ELR (cell line): ENCODE data around the gene DUSP2.

Source experiments
- DNase-seq: peaks from one replicate; pipeline ENCODE4 v3.0.0-alpha.2; 2015; ENCODE audit warnings: low read depth

DUSP2 gene, protein sequence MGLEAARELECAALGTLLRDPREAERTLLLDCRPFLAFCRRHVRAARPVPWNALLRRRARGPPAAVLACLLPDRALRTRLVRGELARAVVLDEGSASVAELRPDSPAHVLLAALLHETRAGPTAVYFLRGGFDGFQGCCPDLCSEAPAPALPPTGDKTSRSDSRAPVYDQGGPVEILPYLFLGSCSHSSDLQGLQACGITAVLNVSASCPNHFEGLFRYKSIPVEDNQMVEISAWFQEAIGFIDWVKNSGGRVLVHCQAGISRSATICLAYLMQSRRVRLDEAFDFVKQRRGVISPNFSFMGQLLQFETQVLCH

DNA sequence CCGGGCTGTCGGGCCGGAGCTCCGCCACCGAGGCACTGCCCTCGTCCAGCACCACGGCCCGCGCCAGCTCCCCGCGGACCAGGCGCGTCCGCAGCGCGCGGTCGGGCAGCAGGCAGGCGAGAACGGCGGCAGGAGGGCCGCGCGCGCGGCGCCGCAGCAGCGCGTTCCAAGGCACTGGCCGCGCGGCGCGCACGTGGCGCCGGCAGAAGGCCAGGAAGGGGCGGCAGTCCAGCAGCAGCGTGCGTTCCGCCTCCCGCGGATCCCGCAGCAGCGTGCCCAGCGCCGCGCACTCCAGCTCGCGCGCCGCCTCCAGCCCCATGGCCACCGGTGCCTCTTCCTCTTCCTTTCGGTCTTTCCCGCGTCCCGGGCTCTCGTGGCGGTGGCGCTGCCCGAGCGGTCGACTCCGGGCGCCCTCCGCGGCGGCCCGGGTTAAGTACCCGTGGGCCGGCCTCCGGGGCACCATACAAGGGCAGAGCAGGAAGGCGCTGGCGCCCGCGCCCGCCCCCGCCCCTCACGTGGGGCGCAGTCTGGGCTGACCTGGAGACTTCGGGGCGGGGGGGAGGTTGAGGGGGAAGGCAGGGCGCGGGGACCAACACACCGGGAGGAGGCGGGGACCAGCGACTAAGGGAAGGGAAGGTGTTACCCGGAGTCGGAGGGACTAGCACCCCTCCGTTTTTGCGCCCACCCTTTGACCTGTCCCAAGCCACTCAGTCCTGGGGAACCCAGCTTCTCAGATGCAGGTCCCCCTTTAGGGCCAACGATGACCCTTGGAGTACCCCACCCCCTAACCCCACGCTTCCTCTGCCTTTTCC, at the start of gene DUSP2:
TSS of gene DUSP2 (minus strand) at position 405 of the 812 bp plus-strand sequence. CDS start at position 319, 86 bp downstream.
- peak; percentile 47 for DNase-seq

DNA sequence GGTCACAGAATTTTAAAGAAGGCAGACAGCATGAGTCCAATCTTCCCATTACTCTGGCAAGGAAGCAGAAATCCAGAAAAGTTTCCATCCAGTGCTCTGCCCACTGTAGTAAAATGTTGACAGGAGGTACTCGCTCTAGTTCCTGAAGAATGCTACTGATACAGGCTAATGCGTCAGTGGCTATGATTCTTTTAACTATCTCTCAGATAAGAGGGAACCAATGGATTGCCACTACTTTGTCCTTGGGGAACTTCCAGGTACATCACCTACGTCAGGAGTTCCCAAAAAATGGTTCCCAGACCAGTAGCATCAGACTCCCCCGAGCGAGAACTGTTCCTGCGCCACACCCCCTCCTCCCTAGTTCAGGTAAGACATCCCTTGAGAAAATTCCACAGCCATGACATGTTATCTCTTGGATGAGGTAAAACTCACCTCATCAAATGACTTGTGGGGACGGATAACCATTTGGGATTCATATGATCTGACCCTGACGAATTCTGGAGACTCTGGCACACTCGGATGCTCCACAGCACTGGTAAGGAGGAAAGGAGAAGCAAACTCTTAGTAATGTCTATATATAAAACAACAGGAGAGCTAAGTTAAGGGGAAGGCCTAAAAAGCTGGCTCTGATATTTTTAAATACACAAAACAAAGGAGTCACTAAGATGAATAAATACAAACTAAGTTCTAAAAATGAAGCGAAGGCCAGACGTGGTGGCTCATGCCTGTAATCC, 46.9 kb upstream of the DUSP2 start:
- no peak for DNase-seq

DNA sequence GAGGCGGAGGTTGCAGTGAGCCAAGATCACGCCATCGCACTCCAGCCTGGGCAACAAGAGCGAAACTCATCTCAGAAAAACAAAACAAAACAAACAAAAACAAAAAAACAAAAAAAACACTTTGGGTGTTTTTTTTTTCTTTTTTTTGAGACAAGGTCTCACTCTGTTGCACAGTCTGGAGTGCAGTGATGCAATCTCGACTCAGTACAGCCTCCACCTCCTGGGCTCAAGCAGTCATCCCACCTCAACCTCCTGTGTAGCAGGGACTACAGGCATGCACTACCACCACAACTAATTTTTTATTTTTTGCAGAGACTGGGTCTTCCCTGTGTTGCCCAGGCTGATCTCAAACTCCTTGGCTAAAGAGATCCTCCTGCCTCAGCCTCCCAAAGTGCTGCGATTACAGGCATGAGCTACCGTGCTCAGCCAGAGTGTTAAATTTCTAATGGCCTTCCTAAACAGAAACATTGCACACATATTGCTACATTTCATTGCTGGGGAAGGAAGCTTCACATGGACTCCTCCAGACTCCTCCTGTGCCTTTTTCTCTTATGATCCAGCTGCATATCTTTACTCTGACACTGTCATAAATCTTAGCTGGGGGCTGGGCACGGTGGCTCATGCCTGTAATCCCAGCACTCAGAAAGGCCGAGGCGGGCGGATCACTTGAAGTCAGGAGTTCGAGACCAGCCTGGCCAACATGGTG, 43.7 kb upstream of the DUSP2 start:
- DNase-seq = no peak

DNA sequence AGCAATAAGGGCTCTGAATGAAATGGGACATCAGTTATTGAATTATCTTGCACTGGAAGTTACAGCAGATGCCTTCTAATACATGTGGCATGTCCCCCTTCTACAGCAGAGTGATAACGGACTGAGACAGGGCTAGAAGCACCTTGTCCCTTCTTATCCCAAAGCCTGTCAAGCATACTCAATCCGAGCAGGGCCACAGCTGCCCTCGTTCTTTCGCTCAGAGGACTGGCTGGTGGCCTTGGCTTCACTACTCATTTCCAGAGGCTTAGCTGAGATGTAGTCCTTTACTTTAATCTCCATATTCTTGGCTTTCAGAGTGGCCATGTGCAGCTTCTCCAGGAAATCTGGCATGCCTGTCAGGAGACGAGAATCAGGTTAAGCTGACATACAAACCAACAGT, 41.3 kb upstream of the DUSP2 start:
- DNase-seq = no peak

DNA sequence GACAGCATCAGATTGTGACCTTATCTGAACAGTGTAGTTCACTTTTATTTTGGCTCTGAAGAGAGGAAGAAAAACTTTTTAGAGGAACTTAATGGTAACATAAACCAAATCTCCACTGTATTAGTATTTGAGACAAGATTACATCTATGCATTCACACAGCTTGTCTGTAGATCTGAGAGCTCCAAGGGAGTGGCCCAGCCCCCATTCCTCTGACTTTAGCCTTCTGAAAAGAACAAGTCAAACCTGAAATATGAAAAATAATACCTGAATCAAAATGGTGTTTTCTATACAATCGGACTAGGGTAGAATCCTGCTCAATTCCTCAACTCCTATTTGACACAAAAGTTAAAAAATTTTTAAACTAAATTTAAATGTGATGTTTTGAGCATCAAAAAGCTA, 40.3 kb upstream of the DUSP2 start:
- DNase-seq = no peak

DNA sequence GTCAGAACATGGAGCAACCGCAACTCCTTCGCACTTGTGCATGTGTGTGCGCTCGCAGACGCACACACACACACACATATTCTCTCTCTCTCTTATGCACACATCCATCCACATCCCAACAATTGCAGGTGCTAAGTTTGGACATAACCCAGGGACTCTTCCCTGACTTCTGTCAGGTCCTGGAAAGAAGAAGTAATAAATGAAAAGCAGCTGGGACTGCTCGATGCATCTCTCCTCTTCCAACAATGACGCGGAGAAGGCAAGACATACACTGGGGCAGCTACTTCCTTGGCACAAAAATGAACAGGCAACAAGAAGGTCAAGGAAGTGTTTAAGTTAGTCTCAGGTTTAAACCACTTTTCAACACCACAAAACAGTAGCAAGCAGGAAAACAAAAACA, 39.7 kb upstream of the DUSP2 start:
- no peak for DNase-seq

DNA sequence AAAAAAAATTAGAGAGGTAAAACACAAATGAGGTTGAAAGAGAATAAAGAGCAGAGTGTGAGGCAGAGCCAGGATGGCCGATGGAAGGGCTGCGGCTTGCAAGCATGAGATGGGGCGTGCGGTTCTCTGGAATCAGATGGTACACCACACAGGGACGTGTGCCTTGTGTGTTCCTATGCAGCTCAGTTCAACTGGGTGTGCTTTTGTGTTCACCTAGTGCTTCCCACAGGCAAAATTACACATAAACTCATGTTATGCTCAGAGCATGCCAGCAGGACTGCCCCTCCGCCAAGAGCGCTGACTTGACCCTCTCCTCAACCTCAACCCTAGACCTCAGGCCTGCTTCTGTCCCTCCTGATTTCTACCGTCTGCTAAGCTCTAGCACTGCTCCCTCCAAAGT, 38.9 kb upstream of the DUSP2 start:
- DNase-seq = no peak

DNA sequence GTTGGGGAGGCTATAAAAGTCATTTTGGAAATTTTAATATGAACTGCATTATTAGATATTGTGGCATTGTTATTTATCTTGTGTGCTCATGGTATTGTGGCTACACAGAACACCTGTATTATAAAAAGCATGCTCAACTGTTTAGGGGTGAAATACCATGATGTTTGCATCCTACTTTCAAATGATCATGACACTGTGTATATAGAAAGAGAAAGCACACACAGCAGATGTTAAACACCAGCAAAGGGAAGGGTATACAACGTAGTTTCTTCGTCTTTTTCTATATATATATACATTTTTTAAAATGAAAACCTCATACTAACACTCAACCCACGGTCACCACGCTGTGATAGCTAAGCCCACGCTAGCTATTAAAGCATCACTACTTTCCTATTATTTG, 36.3 kb upstream of the DUSP2 start:
- DNase-seq = no peak

DNA sequence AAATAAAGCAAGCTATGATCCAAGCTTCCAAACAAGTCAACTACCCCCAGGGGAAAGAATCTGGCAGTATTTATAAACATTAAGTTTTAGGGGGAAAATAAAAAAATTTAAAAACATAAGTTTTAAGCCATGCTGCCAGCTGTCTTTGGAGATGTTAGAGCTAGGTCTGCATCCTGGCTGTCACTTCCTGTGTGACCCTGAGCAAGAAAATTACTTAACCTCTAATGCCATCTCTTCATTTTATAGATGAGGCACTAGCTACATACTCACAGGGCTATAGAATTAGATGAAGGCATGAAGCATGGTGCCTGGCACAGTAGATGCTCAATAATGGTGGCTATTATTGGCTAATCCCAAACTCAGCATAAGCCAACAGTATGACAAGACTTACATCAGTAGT, 35.3 kb upstream of the DUSP2 start:
- DNase-seq = no peak

DNA sequence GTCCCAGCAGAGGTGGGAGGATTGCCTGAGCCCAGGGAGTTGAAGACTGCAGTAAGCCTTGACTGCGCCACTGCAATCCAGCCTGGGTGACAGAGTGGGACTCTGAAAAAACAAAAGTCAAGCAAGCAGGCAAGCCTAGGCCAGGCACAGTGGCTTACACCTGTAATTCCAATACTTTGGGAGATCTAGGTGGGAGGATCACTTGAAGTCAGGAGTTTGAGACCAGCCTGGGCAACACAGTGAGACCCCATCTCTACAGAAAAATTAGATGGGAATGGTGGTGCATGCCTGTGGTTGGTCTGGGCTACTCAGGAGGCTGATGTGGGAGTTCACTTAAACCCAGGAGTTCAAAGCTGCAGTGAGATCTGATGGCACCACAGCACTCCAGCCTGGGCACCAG, 34.8 kb upstream of the DUSP2 start:
- no peak for DNase-seq

DNA sequence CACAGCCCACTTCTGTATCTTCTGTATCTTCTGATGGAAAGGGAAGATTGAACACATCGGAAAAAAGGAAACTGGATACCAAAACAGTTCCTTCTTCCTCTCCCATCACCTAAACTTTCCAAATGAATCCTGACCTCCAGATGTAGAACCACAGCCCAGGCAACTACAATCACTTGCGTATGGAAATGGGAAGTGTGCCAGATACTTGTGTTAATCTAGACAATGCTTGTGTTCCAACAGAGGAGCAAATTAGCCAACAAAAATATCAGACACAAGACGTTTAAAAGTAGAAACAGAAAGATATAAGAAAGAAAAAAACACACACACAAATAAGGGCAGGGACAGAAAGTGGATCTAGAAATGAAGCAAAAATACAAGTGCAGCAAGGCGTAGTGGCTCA, 31.4 kb upstream of the DUSP2 start:
- no peak for DNase-seq

DNA sequence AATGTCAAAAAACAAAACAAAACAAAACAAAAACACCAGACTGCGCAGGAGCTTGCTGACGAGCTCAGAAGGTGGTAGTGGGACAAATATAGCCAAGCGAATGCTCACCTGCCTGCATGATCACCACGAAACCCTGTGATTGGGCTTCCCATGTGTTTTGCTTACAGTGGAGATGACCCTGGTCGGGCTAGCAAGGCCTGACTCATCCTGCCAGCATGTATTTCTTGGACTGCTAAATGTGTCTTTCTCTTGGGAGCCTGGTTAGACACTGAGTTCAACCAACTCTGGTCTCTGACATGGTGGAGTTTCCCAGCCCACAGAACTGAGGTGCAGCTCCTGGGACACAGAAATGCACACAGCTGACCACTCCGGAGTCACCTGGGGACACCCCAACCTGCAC, 30.7 kb upstream of the DUSP2 start:
- DNase-seq = peak; percentile 46

DNA sequence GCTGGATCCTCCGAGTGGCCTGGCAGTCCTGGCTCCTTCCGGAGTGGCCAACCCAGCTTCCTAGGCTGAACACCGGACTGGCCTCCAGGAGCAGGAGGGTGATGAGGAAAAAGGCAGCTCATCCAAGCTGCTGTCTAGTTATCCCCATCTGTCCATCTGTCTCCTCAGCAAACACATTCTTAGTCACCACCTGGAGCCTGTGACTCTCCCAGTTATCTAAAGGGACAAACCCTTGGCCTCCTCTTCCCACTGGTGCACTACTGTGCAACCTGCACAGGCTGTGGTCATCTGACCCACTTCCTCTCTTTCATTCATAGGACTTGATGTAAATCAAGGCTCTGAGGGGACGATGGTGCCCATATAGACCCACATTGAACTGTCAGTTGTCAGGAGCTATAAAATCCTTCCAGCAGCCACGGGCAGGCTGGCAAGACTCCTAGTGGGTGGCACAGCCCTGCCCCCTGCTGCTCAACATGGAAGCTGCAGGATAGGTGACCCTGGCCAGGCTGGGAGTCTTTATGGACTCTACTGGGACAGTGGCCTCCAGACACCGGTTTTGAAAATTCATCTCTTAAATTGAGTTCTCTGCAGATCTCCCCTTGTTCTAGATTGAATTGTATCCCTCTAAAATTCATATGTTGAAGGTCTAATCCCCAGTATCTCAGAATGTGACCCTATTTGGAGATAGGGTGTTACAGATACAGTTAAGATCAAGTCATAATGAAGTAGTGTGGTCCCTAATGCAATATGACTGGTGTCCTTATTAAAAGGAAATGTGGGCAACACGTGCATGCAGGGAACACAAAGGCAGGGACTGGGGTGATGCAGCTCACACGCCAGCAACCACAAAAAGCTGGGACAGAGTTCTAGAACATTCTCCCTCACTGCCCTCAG, 29.3 kb upstream of the DUSP2 start:
- DNase-seq = peak; percentile 71

DNA sequence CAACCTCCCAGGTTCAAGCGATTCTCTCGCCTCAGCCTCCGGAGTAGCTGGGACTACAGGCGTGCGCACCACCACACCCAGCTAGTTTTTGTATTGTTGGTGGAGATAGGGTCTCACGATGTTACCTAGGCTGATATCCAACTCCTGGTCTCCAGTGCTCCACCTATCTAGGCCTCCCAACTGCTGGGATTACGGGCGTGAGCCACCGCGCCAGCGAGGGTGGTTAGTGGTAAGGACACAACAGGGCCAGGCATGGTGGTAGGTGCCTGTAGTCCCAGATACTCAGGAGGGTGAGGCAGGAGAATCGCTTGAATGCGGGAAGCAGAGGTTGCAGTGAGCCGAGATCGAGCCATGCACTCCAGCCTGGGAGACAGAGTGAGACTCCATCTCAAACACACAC, 26.6 kb upstream of the DUSP2 start:
- no peak for DNase-seq

DNA sequence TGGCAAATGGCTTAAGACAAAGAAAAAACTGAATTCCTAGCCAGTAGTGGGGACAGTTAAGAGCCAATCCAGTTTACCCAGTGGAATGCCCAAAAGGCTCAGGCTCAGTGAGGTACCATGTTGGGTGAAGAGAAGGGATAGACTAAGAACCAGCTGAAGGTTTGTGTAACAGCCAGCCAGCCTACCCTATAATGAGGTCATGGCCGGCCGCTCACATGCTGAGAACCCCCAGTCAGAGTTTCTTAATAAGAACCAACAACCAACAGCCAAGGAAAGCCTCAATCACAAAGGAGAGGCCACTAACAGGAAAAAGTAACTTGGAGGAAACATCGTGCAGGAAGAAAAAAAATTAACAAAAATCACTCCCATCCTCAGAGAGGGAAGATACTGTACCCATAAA, 25.4 kb upstream of the DUSP2 start:
- DNase-seq = no peak

DNA sequence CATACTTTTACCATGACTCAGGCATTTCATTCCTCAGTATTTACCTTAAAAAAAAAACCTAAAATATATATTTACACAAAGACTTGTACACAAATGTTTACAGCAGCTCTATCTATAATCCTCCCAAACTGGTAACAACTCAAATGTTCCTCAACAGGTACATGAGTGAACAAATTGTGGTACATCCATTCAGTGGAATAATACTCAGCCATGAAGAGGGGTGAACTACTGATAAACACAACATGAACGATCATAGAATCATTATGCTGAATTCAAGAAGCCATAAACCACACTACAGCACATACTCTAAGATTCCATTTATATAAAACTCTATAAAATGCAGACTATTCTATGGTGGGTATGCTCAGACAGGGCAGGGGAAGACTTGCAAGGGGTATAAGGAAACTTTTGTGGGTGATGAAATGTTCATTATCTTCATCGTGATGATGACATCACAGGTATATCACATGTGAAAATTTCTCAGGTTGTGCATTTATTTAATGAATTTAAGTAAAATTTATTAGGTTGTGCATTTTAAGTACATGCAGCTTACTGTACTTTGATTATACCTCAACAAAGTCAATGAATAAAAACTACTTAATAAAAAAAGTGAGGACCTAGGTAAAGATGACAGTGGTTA, 24.7 kb upstream of the DUSP2 start:
- DNase-seq = no peak

DNA sequence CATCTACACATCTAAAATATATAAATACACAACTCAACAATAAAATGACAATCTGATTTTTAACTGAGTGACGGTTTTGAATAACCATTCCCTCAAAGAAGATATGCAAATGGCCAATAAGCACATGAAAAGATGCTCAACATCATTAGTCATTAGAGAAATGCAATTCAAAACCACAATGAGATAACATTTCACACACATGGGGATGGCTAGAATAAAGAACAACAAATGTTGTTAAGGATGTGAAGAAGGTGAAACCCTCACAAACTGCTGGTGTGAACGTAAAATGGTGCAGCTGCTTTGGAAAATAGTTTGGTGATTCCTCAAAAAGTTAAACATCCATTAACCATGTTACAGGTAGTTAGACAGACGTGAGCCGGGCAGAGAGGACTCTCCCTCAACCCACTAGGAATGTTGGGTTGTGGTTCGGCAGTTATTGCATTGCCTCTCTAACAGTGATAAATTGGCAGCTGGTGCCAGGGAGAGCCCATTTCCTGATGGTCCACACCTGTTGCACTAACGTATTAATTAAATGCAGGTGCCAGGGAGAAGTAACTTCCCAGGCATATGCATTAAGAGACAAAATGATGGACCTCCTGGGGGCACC, 22.3 kb upstream of the DUSP2 start:
- no peak for DNase-seq

DNA sequence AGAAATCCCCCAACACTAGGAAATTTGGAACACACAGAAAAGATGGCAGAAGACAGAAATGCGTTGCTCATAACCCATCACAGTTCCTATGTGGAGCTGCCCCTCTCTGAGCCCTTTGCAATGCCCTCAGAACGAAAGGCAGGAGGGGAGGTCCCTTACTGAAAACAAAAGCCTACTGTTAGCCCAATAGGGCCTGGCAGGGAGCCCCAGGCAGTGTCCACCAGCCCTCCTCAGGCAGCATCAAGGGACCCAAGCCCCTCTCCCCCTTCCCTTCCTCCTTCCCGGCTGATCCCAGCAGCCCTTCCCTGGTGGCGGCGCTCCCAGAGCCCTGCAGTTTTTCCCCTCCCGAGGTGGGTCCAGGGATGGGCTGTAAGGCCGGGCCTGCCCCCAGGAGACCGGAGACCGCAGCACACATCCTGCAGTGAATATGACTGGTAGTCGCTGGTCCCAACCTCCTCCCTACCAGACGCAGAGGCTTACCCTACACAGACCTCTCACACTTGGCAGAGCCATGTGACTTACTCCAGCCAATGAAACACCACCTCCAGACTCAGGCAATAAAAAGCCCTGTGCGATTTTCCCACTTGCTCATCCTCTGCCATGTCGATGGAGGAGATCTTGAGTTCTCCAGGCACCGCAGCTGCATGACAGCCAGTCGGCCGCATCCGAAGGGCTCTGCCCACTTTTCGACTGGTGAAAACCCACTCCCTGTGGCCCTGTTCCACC, 19.4 kb upstream of the DUSP2 start:
- no peak for DNase-seq

DNA sequence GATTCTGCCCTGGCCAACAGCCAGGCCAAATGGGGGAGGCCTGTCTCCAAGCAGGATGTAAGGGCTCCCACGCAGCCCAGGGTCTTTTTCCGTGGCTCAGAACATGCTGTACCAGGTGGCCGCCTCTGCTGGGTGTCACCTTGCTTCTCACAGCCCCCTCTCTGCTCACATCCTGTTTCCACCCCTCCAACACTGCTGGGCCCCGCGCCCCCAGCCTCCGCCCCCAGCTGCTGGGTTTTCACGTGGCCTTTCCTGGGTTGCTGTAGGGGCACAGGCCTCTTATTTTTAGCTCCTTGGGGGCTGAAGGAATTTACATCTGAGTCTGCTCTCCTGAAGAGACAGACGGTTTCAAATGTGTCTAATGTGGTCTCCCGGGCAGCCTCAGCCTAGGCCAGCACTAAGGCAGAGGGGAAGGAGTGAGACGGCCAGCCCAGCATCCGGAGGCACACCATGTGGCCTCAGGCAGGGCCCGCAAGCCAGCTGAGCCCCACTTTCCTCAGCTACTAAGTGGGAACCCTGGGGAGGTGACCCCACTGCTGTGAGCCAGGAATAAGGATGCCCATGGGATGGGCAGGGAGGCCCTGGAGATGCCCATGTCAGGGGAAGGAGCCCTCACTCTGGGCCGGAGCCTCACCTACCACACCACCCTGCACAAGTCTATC, 18.7 kb upstream of the DUSP2 start:
- DNase-seq = no peak
